Panc1 (cell line): ENCODE measurements around the gene FES.

Experiments
- POLR2AphosphoS5 ChIP-seq: IDR thresholded peaks from 2 replicates; pipeline ENCODE4 v1.6.1; 2012; ENCODE audit warnings: mild to moderate bottlenecking, low read depth, low read length, moderate library complexity
- SIN3A ChIP-seq: IDR thresholded peaks from 2 replicates; pipeline ENCODE4 v1.6.1; 2012; ENCODE audit warnings: low read depth, mild to moderate bottlenecking, low read length, moderate library complexity, borderline replicate concordance; ENCODE audit not compliant: insufficient read depth
- TCF7L2 ChIP-seq: IDR thresholded peaks from 2 replicates; pipeline ENCODE4 v1.6.1; 2011; ENCODE audit warnings: mild to moderate bottlenecking, low read depth, low read length, inconsistent platforms
- TF ChIP-seq, protein P1 (sequence below): fragments of 450-650 bp; IDR thresholded peaks from 2 replicates; pipeline ENCODE4 v1.5.1; 2017; ENCODE audit warnings: mild to moderate bottlenecking
- TF ChIP-seq, protein P2 (sequence below), 2 experiments: IDR thresholded peaks; 2 replicates each; pipeline ENCODE4 v1.6.1; 2011 to 2012; ENCODE audit warnings: low read depth in 2 of 2, control low read depth in 1 of 2, low read length in 1 of 2, mild to moderate bottlenecking in 1 of 2, moderate library complexity in 1 of 2; ENCODE audit not compliant: insufficient read depth in 1 of 2

DNA sequence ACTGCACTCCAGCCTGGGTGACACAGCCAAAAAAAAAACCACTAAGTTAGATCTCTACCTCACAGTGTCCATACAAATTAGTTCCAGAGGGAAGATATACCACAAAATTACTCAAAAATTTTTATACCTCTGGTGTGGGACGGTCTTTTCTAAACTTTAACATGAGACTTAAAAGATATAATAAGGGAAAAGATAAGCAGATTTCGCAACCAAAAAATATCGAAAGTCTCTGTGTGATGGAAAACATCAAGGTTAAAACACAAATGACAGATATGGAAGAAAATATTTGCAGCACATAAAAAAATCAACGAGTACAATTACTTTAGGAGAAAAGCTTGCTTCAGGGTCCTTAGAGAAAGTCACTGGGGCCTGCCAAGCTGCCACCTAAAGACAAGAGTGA lies 37.6 kb downstream of the FES start:
- TF ChIP-seq POLR2AphosphoS5 (no peak), TCF7L2 (no peak), SIN3A (no peak)
- TF ChIP-seq, protein P1, sequence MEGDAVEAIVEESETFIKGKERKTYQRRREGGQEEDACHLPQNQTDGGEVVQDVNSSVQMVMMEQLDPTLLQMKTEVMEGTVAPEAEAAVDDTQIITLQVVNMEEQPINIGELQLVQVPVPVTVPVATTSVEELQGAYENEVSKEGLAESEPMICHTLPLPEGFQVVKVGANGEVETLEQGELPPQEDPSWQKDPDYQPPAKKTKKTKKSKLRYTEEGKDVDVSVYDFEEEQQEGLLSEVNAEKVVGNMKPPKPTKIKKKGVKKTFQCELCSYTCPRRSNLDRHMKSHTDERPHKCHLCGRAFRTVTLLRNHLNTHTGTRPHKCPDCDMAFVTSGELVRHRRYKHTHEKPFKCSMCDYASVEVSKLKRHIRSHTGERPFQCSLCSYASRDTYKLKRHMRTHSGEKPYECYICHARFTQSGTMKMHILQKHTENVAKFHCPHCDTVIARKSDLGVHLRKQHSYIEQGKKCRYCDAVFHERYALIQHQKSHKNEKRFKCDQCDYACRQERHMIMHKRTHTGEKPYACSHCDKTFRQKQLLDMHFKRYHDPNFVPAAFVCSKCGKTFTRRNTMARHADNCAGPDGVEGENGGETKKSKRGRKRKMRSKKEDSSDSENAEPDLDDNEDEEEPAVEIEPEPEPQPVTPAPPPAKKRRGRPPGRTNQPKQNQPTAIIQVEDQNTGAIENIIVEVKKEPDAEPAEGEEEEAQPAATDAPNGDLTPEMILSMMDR = no peak
- TF ChIP-seq, protein P2, sequence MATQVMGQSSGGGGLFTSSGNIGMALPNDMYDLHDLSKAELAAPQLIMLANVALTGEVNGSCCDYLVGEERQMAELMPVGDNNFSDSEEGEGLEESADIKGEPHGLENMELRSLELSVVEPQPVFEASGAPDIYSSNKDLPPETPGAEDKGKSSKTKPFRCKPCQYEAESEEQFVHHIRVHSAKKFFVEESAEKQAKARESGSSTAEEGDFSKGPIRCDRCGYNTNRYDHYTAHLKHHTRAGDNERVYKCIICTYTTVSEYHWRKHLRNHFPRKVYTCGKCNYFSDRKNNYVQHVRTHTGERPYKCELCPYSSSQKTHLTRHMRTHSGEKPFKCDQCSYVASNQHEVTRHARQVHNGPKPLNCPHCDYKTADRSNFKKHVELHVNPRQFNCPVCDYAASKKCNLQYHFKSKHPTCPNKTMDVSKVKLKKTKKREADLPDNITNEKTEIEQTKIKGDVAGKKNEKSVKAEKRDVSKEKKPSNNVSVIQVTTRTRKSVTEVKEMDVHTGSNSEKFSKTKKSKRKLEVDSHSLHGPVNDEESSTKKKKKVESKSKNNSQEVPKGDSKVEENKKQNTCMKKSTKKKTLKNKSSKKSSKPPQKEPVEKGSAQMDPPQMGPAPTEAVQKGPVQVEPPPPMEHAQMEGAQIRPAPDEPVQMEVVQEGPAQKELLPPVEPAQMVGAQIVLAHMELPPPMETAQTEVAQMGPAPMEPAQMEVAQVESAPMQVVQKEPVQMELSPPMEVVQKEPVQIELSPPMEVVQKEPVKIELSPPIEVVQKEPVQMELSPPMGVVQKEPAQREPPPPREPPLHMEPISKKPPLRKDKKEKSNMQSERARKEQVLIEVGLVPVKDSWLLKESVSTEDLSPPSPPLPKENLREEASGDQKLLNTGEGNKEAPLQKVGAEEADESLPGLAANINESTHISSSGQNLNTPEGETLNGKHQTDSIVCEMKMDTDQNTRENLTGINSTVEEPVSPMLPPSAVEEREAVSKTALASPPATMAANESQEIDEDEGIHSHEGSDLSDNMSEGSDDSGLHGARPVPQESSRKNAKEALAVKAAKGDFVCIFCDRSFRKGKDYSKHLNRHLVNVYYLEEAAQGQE (IDR thresholded peaks at IDR 0.05; ENCODE audit: insufficient read depth in 1 of 2, low read depth in 2 of 2, low read length in 1 of 2) = no peak
